ENCODE results near the gene KRTAP4-3.
A peak's percentile ranks its signal among the peaks of the same experiment; 100 is the strongest.
"Not testable (repeated sequence)": the region's sequence is repeated elsewhere in the genome, so short reads cannot be mapped to it uniquely, and the experiment has no call there.

KRTAP4-3 gene

GRCh38 chr17:41168121-41168520, at the start of gene KRTAP4-3:
KRTAP4-3 (minus strand) TSS chr17:41168221; CDS start chr17:41168172, 49 bp downstream.
- no peak for DNase-seq

- DNase-seq = no peak
These were observed 47.7 kb upstream of the KRTAP4-3 start for GRCh38 chr17:41215681-41216080.

- DNase-seq = no peak
These were observed 44.6 kb upstream of the KRTAP4-3 start for GRCh38 chr17:41212524-41213169.

GRCh38 chr17:41211845-41212466, 43.9 kb upstream of the KRTAP4-3 start:
- peak; percentile 50 for DNase-seq

- no peak for DNase-seq
These were observed 31.5 kb upstream of the KRTAP4-3 start for GRCh38 chr17:41199421-41200078.

- no peak for DNase-seq
These were observed 28.0 kb upstream of the KRTAP4-3 start for GRCh38 chr17:41196068-41196467.

GRCh38 chr17:41190328-41190727, 22.3 kb upstream of the KRTAP4-3 start:
- no peak for DNase-seq

GRCh38 chr17:41189837-41190318, 21.9 kb upstream of the KRTAP4-3 start, which contains the start of gene KRTAP9-1:
KRTAP9-1 (plus strand) TSS chr17:41189887; CDS start chr17:41189887, 0 bp downstream.
- not testable (repeated sequence) for DNase-seq

GRCh38 chr17:41186872-41187271, 18.9 kb upstream of the KRTAP4-3 start:
- no peak for DNase-seq

- no peak for DNase-seq
These were observed 17.0 kb upstream of the KRTAP4-3 start for GRCh38 chr17:41185001-41185400.

GRCh38 chr17:41184480-41184961, 16.5 kb upstream of the KRTAP4-3 start, which contains the start of gene KRTAP4-1:
KRTAP4-1 (minus strand) TSS chr17:41184911; CDS start chr17:41184854, 57 bp downstream.
- DNase-seq = no peak

GRCh38 chr17:41178843-41179616, 11.0 kb upstream of the KRTAP4-3 start:
- peak; percentile 64 for DNase-seq

GRCh38 chr17:41178341-41178740, 10.3 kb upstream of the KRTAP4-3 start:
- peak; percentile 56 for DNase-seq

- no peak for DNase-seq
These were observed 9.8 kb upstream of the KRTAP4-3 start, which contains the start of gene KRTAP4-2 for GRCh38 chr17:41177727-41178271. KRTAP4-2 (minus strand) TSS chr17:41178221; CDS start chr17:41178164, 57 bp downstream.

GRCh38 chr17:41176744-41177387, 8.8 kb upstream of the KRTAP4-3 start:
- no peak for DNase-seq

- peak; percentile 11 for DNase-seq
These were observed 3.9 kb upstream of the KRTAP4-3 start for GRCh38 chr17:41171886-41172285.

GRCh38 chr17:41167561-41167960, 460 bp downstream of the KRTAP4-3 start:
- no peak for DNase-seq

- peak; percentile 13 for DNase-seq
These were observed 4.2 kb downstream of the KRTAP4-3 start for GRCh38 chr17:41163828-41164227.

GRCh38 chr17:41160648-41161047, 7.4 kb downstream of the KRTAP4-3 start, which contains the start of gene KRTAP4-4:
KRTAP4-4 (minus strand) TSS chr17:41160748; CDS start chr17:41160691, 57 bp downstream.
- no peak for DNase-seq

GRCh38 chr17:41160190-41160589, 7.8 kb downstream of the KRTAP4-3 start:
- not testable (repeated sequence) for DNase-seq

- DNase-seq = no peak
These were observed 14.2 kb downstream of the KRTAP4-3 start for GRCh38 chr17:41153856-41154255.

GRCh38 chr17:41151525-41151924, 16.5 kb downstream of the KRTAP4-3 start:
- no peak for DNase-seq
